Ishikawa (cell line): ENCODE measurements around the gene GSAP.

Experiments
- CEBPB ChIP-seq: IDR thresholded peaks from 2 replicates; pipeline ENCODE4 v1.6.1; 2012
- CREB1 ChIP-seq: IDR thresholded peaks from 2 replicates; pipeline ENCODE4 v1.6.1; 2012; ENCODE audit warnings: low read depth
- FOXM1 ChIP-seq: IDR thresholded peaks from 2 replicates; pipeline ENCODE4 v1.6.1; 2012; ENCODE audit warnings: low read depth, borderline replicate concordance
- TEAD4 ChIP-seq: IDR thresholded peaks from 2 replicates; pipeline ENCODE4 v1.6.1; 2012

DNA sequence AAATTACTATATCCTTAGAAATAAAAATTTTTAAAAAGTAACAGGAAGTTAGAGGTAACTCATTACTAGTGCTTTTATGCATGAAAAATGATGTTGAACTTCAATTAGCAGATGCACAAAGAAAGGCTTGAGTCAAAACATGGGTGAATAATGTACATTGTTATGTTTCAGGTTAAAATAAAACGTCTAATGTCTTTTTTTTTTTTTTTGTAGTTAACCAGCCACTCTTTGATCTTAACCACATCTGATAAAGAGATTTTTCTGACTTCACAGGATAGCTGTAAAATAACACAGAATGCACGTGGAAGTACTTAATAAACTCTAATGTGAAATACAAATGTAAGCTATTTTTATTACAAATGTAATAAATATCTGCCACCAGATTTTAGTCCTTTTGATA, 61.7 kb downstream of the GSAP start:
- TF ChIP-seq FOXM1, result no peak
- TF ChIP-seq TEAD4, result no peak
- TF ChIP-seq CREB1, result no peak
- TF ChIP-seq CEBPB, result no peak
